ENCODE measurements around the gene EPPIN.
"Not testable (repeated sequence)": the region's sequence is repeated elsewhere in the genome, so short reads cannot be mapped to it uniquely, and the experiment has no call there.

EPPIN gene

GRCh38 chr20:45588800-45589199, 41.6 kb upstream of the EPPIN start:
- no peaks in the 10 kb centered on the region for H3K4me1 ChIP-seq
- H3K36me3 ChIP-seq (ENCODE audit: control insufficient read depth, insufficient read depth, low read length), result no peaks in the 10 kb centered on the region
- H3K79me2 ChIP-seq, result no peaks in the 10 kb centered on the region
- no peak overlapping the region for H3K9ac ChIP-seq
- H3K27ac ChIP-seq, result no peak overlapping the region
- H3K4me3 ChIP-seq (ENCODE audit: low read depth, low read length), result no peak overlapping the region
- H2AFZ ChIP-seq, result no peak overlapping the region
- no peaks in the 10 kb centered on the region for H3K9me3 ChIP-seq (ENCODE audit: control insufficient read depth, low read length)
- TF ChIP-seq CTCF (IDR thresholded peaks at IDR 0.05), result no peak
- H3K27me3 ChIP-seq (ENCODE audit: control insufficient read depth, insufficient read depth, low read length), result no peaks in the 10 kb centered on the region
- H3K4me2 ChIP-seq (ENCODE audit: low read length), result no peak overlapping the region

GRCh38 chr20:45585986-45586385, 38.8 kb upstream of the EPPIN start:
- H3K36me3 ChIP-seq (ENCODE audit: control insufficient read depth, insufficient read depth, low read length); H3K27ac ChIP-seq; H3K9me3 ChIP-seq (ENCODE audit: control insufficient read depth, low read length); H3K4me3 ChIP-seq (ENCODE audit: low read depth, low read length); H3K9ac ChIP-seq; H3K79me2 ChIP-seq; H2AFZ ChIP-seq; H3K4me2 ChIP-seq (ENCODE audit: low read length); H3K4me1 ChIP-seq; H3K27me3 ChIP-seq (ENCODE audit: control insufficient read depth, insufficient read depth, low read length): not testable (repeated sequence)

GRCh38 chr20:45584294-45584693, 37.1 kb upstream of the EPPIN start:
- not testable (repeated sequence) for H3K4me3 ChIP-seq (ENCODE audit: low read depth, low read length); H3K4me2 ChIP-seq (ENCODE audit: low read length); H3K9ac ChIP-seq; H3K27me3 ChIP-seq (ENCODE audit: control insufficient read depth, insufficient read depth, low read length); H3K4me1 ChIP-seq; H3K9me3 ChIP-seq (ENCODE audit: control insufficient read depth, low read length); H3K36me3 ChIP-seq (ENCODE audit: control insufficient read depth, insufficient read depth, low read length); H2AFZ ChIP-seq; H3K79me2 ChIP-seq; H3K27ac ChIP-seq

GRCh38 chr20:45583502-45583901, 36.3 kb upstream of the EPPIN start:
- Histone ChIP-seq H3K36me3 (ENCODE audit: control insufficient read depth, insufficient read depth, low read length) (no peaks in the 10 kb centered on the region), H3K27me3 (ENCODE audit: control insufficient read depth, insufficient read depth, low read length) (no peaks in the 10 kb centered on the region), H3K9ac (no peak overlapping the region), H2AFZ (no peak overlapping the region), H3K4me3 (ENCODE audit: low read depth, low read length) (no peak overlapping the region), H3K4me2 (ENCODE audit: low read length) (no peak overlapping the region), H3K9me3 (ENCODE audit: control insufficient read depth, low read length) (no peaks in the 10 kb centered on the region), H3K79me2 (no peaks in the 10 kb centered on the region), H3K4me1 (no peaks in the 10 kb centered on the region), H3K27ac (no peak overlapping the region)
- no peak for TF ChIP-seq CTCF (IDR thresholded peaks at IDR 0.05)

- H2AFZ ChIP-seq, result no peak overlapping the region
- H3K9me3 ChIP-seq (ENCODE audit: control insufficient read depth, low read length), result no peaks in the 10 kb centered on the region
- H3K79me2 ChIP-seq, result no peaks in the 10 kb centered on the region
- H3K36me3 ChIP-seq (ENCODE audit: control insufficient read depth, insufficient read depth, low read length), result no peaks in the 10 kb centered on the region
- no peaks in the 10 kb centered on the region for H3K27me3 ChIP-seq (ENCODE audit: control insufficient read depth, insufficient read depth, low read length)
- no peak overlapping the region for H3K4me3 ChIP-seq (ENCODE audit: low read depth, low read length)
- no peak overlapping the region for H3K9ac ChIP-seq
- H3K4me2 ChIP-seq (ENCODE audit: low read length), result no peak overlapping the region
- no peak for TF ChIP-seq CTCF (IDR thresholded peaks at IDR 0.05)
- H3K4me1 ChIP-seq, result no peaks in the 10 kb centered on the region
- no peak overlapping the region for H3K27ac ChIP-seq
These were observed 34.5 kb upstream of the EPPIN start for GRCh38 chr20:45581702-45582101.

GRCh38 chr20:45579184-45579583, 32.0 kb upstream of the EPPIN start, which contains the start of gene WFDC8:
Gene WFDC8, minus strand, starts transcription at chr20:45579284. Its CDS starts 37 bp downstream, at chr20:45579247.
- Histone ChIP-seq H3K79me2 (no peaks in the 10 kb centered on the region), H3K36me3 (ENCODE audit: control insufficient read depth, insufficient read depth, low read length) (no peaks in the 10 kb centered on the region), H3K4me3 (ENCODE audit: low read depth, low read length) (no peak within 1 kb of the TSS), H2AFZ (no peak within 1 kb of the TSS), H3K27ac (no peak within 1 kb of the TSS), H3K9me3 (ENCODE audit: control insufficient read depth, low read length) (no peaks in the 10 kb centered on the region), H3K4me1 (no peaks in the 10 kb centered on the region), H3K27me3 (ENCODE audit: control insufficient read depth, insufficient read depth, low read length) (no peaks in the 10 kb centered on the region), H3K9ac (no peak within 1 kb of the TSS), H3K4me2 (ENCODE audit: low read length) (no peak within 1 kb of the TSS)
- no peak for TF ChIP-seq CTCF (IDR thresholded peaks at IDR 0.05)

All from parathyroid adenoma (tissue), 2 donors.